Neutrophil (primary cell): ENCODE measurements around the gene LPP.

Source experiments
- H3K27ac ChIP-seq: fragments of 200-600 bp; sonication (generic); 2 replicates; pipeline ENCODE4 v1.5.1; 2016; ENCODE audit warnings: mild to moderate bottlenecking, moderate library complexity
- H3K27me3 ChIP-seq: fragments of 200-600 bp; sonication (generic); 2 replicates; pipeline ENCODE4 v1.6.0; 2016; ENCODE audit warnings: mild to moderate bottlenecking
- H3K36me3 ChIP-seq: fragments of 200-600 bp; sonication (generic); 2 replicates; pipeline ENCODE4 v1.5.1; 2017
- H3K4me1 ChIP-seq, 2 experiments: fragments of 200-600 bp in 1 of 2; sonication (generic) in 1 of 2; 1 replicate in 1 of 2; 2 replicates in 1 of 2; pipeline versions ENCODE4 v1.5.1 to v1.6.1; 2013 to 2016; ENCODE audit warnings: low read depth in 1 of 2, low read length in 1 of 2, mild to moderate bottlenecking in 1 of 2, moderate library complexity in 1 of 2; ENCODE audit not compliant: control insufficient read depth in 1 of 2, insufficient read depth in 1 of 2
- H3K4me3 ChIP-seq, 2 experiments: fragments of 200-600 bp in 1 of 2; sonication (generic) in 1 of 2; 1 replicate in 1 of 2; 2 replicates in 1 of 2; pipeline ENCODE4 v1.5.1; 2013 to 2016; ENCODE audit warnings: low read depth in 1 of 2, low read length in 1 of 2, mild to moderate bottlenecking in 1 of 2, moderate library complexity in 1 of 2
- H3K9me3 ChIP-seq: fragments of 200-600 bp; sonication (generic); 2 replicates; pipeline ENCODE4 v1.5.1; 2016
- CTCF ChIP-seq: fragments of 200-600 bp; sonication (generic); IDR thresholded peaks from 2 replicates; pipeline ENCODE4 v1.5.1; 2016; ENCODE audit warnings: antibody characterized with exemption

Gene LPP

GRCh38 chr3:188331166-188331565 is 177.2 kb downstream of the LPP start:
- H3K9me3 ChIP-seq: no peaks in the 10 kb centered on the region
- no peak for TF ChIP-seq CTCF
- no peaks in the 10 kb centered on the region for H3K27me3 ChIP-seq
- no peak overlapping the region for H3K4me3 ChIP-seq
- no peaks in the 10 kb centered on the region for H3K36me3 ChIP-seq
- no peak overlapping the region for H3K27ac ChIP-seq
- no peaks in the 10 kb centered on the region for H3K4me1 ChIP-seq

GRCh38 chr3:188332085-188332484 is 178.1 kb downstream of the LPP start:
- no peak for TF ChIP-seq CTCF
- Histone ChIP-seq H3K36me3 (no peaks in the 10 kb centered on the region), H3K27me3 (no peaks in the 10 kb centered on the region), H3K27ac (no peak overlapping the region), H3K9me3 (no peaks in the 10 kb centered on the region), H3K4me3 (no peak overlapping the region), H3K4me1 (no peaks in the 10 kb centered on the region)

- Histone ChIP-seq H3K36me3 (no peaks in the 10 kb centered on the region), H3K4me3 (no peak overlapping the region), H3K27me3 (no peaks in the 10 kb centered on the region), H3K4me1 (no peaks in the 10 kb centered on the region), H3K9me3 (no peaks in the 10 kb centered on the region), H3K27ac (no peak overlapping the region)
- no peak for TF ChIP-seq CTCF
Observed at GRCh38 chr3:188335656-188336055, 181.7 kb downstream of the LPP start.

- TF ChIP-seq CTCF: no peak
- Histone ChIP-seq H3K4me3 (no peak overlapping the region), H3K27ac (no peak overlapping the region), H3K36me3 (no peaks in the 10 kb centered on the region), H3K4me1 (no peaks in the 10 kb centered on the region), H3K27me3 (no peaks in the 10 kb centered on the region), H3K9me3 (no peaks in the 10 kb centered on the region)
Observed at GRCh38 chr3:188336178-188336577, 182.2 kb downstream of the LPP start.

GRCh38 chr3:188337232-188337631 is 183.3 kb downstream of the LPP start:
- Histone ChIP-seq H3K9me3 (no peaks in the 10 kb centered on the region), H3K27me3 (no peaks in the 10 kb centered on the region), H3K27ac (no peak overlapping the region), H3K4me3 (no peak overlapping the region), H3K4me1 (no peaks in the 10 kb centered on the region), H3K36me3 (no peaks in the 10 kb centered on the region)
- no peak for TF ChIP-seq CTCF

- Histone ChIP-seq H3K27me3 (no peaks in the 10 kb centered on the region), H3K36me3 (no peaks in the 10 kb centered on the region), H3K9me3 (no peaks in the 10 kb centered on the region), H3K27ac (no peak overlapping the region), H3K4me3 (no peak overlapping the region), H3K4me1 (no peaks in the 10 kb centered on the region)
- TF ChIP-seq CTCF: no peak
Observed at GRCh38 chr3:188338086-188338485, 184.1 kb downstream of the LPP start.
